Activated CD4-positive, CD25-positive, alpha-beta regulatory T cell (primary cell): ENCODE results near the gene MRPL38.
A peak's percentile ranks its signal among the peaks of the same experiment; 100 is the strongest.
"Not testable (repeated sequence)": the region's sequence is repeated elsewhere in the genome, so short reads cannot be mapped to it uniquely, and the experiment has no call there.

Source experiments
- DNase-seq, 4 experiments: peaks; one replicate each; lab custom pipeline; 2025; lab: John Stamatoyannopoulos, UW

The MRPL38 gene

GRCh38 chr17:75896415-75897159 lies 8.1 kb downstream of the MRPL38 start, which contains the start of gene TRIM65:
TRIM65 (minus strand) TSS chr17:75896951; CDS start chr17:75896937, 14 bp downstream.
- peak; percentile 53 to 69 (median 64) for DNase-seq

DNA sequence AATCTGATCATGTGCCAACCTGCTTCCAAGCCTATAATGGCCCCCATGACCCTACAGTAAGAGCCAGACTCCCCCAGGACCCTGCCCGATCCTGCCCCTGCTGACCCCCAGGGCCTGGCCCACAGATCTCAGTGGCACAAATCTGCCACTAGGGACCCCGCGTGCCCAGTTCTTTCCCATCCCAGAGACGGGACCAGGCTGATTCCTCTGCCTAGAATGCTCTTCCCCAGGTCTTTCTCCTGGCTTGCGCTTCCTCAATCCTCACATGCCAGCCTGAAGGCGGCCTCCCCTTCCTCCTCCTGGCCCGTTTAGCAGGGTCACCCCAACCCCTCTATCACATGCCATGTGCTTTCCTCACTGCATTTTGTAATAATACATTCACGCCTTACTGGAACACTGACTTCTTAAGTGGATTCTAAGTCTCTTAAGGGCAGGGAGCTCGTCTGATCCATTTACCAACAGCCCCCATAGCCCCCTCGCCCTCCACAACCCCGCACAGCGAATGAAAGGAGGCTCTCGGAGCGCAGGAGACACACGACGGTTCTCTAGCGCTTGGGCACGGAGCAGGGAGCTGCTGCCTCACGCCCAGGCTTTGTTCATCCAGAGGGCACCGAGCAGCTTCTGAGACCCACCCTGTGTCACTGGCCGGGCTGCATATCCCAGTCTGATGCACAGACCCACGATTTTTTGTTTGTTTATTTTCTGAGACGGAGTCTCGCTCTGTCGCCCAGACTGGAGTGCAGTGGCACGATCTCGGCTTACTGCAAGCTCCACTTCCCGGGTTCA lies 9.1 kb downstream of the MRPL38 start:
- DNase-seq, result no peak

GRCh38 chr17:75894049-75894733 lies 10.5 kb downstream of the MRPL38 start:
- no peak for DNase-seq

DNA sequence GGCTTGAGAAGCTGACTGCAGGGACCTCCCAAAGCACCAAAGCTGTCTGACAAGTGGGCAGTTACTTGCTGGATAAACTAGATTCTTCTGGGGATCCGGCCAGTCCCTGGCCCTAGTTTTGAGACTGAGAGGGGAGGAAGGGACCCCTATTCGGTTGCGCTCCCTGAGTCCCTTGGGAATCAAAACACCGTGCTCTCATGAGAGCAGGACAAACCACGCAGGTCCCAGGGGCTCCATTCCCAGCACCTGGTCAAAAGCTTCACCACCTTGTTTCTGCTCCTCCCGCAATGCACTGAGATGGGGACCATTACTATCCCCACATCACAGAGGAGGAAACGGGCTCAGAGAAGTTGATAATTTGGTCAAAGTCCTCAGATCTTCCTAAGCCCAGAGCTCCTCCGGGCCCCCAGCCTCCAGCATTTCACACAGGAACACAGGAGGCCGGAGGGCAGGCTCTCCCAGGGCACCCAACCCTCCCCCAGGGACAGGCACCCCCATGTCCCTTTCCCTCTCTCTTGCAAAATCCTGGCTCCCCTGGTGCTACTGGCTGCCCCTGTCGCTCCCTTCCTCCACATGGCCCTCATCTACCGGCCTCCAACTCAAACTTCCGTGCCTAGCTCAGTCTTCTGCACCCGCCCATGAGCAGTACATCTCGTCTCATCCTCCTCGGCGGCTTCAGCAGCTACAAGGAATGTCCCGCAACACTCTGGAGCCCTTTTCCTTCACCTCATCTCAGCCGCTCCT lies 11.2 kb downstream of the MRPL38 start:
- DNase-seq, result no peak

DNA sequence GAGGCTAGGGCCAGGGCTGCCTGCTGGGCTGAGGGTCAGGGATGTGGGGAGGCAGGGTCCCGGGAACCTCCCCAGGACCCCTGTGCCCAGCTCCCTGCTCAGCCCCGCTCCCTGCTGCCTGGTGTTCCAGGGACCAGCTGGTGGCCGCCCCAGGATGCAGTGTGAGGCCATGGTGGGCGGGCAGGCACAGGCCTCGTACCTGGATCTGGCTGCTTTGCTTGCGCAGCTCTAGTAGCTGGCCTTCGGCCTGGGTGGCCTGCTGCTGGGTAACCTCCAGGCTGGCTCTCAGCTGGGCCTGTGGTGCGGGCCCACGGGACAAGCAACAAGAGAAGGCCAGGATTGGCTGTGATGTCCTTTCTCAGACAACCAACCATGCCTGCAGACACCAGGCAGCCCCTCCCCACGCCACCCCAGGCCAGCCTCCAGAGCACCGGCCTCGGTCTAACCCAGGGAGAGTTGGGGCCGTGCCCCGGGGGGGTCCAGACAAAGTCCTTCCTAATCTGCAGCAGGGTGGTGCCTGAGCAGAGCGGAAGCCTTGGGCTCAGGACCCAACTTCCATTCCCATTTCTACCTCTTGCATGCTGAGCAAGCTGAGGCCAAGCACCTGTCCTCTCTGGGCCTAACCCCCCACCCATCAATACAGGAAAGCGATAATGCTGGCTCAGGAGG lies 12.0 kb downstream of the MRPL38 start:
- no peak for DNase-seq

- no peak for DNase-seq
Measured at GRCh38 chr17:75891605-75892555, 12.8 kb downstream of the MRPL38 start.

- DNase-seq, result no peak
Measured at GRCh38 chr17:75891022-75891604, 13.6 kb downstream of the MRPL38 start.

- DNase-seq, result no peak
Measured at GRCh38 chr17:75889454-75889853, 15.2 kb downstream of the MRPL38 start.

GRCh38 chr17:75888484-75888883 lies 16.2 kb downstream of the MRPL38 start:
- no peak for DNase-seq

DNA sequence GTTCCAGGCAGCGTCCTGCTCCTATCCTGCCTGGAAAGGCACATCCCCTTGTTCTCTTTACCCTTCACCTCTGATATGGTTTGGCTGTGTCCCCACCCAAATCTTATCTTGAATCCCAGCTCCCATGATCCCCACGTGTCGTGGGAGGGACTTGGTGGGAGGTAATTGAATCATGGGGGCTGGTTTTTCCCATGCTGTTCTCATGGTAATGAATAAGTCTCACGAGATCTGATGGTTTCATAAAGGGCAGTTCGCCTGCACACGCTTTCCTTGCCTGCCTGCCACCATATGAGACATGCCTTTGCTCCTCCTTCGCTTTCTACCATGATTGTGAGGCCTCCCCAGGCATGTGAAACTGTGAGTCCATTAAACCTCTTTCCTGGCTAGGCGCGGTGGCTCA lies 18.8 kb downstream of the MRPL38 start:
- not testable (repeated sequence) for DNase-seq

GRCh38 chr17:75885431-75885830 lies 19.3 kb downstream of the MRPL38 start:
- DNase-seq, result no peak

DNA sequence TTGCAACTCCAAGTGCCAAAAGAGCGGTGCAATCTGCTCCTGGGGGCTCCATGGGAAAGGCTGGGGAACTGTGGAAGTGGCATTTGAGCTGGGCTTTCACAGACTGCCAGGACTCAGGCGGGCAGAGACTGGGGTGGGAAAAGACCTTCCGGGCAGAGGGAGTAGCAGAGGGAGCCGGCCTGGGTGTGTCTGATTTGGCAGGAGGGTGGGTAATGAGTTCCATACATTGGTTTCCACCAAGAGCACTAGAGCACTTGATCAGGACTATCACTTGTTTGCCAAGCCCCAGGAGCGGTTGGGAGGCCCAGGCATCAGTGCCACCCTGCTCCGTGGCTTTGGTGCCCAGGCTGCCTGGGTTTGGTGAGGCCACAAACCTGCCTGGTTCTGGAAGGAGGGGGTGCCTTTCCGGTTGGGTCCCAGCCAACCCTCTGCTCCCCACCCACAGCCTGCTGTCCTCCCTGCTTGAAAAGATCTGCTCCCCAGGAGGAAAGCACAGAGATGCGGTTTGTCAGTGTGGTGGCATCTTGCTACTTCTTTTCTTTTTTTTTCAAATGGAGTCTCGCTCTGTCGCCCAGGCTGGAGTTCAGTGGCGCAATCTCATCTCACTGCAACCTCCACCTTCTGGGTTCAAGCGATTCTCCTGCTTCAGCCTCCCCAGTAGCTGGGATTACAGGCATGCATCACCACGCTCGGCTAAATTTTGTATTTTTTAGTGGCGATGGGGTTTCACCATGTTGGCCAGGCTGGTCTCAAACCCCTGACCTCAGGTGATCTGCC lies 22.8 kb downstream of the MRPL38 start:
- DNase-seq, result no peak

- no peak for DNase-seq
Measured at GRCh38 chr17:75880266-75880665, 24.4 kb downstream of the MRPL38 start.

GRCh38 chr17:75878174-75878998 lies 26.3 kb downstream of the MRPL38 start, which contains the start of gene TRIM47:
TRIM47 (minus strand) TSS chr17:75878581; CDS start chr17:75878548, 33 bp downstream.
- DNase-seq, result no peak

GRCh38 chr17:75877752-75878173 lies 26.9 kb downstream of the MRPL38 start:
- peak; percentile 48 to 67 (median 54) for DNase-seq

GRCh38 chr17:75876938-75877751 lies 27.5 kb downstream of the MRPL38 start:
- DNase-seq, result no peak
